ENCODE measurements around the gene MKRN2OS.

DNA sequence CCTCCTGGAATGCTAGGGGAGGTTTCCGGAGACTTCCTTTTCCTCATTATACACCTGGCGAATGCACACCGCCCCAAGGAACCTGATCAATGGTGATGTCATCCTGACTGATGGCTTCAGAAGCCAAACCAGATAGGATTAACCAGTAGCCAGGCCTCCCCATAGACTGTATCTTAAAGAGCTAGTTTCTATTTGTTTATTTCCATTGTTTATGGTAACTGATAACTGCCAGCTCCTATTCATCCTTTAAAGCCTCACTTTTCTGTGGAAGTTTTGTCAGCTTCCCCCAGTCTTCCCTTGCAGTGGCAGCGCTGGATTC lies at the start of gene MKRN2OS:
- TF ChIP-seq, protein P1, sequence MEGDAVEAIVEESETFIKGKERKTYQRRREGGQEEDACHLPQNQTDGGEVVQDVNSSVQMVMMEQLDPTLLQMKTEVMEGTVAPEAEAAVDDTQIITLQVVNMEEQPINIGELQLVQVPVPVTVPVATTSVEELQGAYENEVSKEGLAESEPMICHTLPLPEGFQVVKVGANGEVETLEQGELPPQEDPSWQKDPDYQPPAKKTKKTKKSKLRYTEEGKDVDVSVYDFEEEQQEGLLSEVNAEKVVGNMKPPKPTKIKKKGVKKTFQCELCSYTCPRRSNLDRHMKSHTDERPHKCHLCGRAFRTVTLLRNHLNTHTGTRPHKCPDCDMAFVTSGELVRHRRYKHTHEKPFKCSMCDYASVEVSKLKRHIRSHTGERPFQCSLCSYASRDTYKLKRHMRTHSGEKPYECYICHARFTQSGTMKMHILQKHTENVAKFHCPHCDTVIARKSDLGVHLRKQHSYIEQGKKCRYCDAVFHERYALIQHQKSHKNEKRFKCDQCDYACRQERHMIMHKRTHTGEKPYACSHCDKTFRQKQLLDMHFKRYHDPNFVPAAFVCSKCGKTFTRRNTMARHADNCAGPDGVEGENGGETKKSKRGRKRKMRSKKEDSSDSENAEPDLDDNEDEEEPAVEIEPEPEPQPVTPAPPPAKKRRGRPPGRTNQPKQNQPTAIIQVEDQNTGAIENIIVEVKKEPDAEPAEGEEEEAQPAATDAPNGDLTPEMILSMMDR (IDR thresholded peaks at IDR 0.05 in 8 of 11, conservative IDR thresholded peaks at IDR 0.05 in 3 of 11), result no peak
- TF ChIP-seq POLR2A (IDR thresholded peaks at IDR 0.05), result no peak
